HFFc6 (cell line): ENCODE results near the gene SENP5. TPM values are rescaled to one million over a fixed set of nuclear protein-coding genes. Genes with fewer than 3 reads are reported as not detected.
A peak's percentile ranks its signal among the peaks of the same experiment; 100 is the strongest.

Source experiments
- DNase-seq: peaks from one replicate; pipeline ENCODE4 v3.0.0-alpha.2; 2018
- H3K27ac Mint-ChIP-seq: 2 replicates; pipeline ENCODE4 v1.8.0; 2020; ENCODE audit warnings: mild to moderate bottlenecking, mixed read lengths
- H3K27me3 Mint-ChIP-seq: 2 replicates; pipeline ENCODE4 v1.8.0; 2021; ENCODE audit warnings: mild to moderate bottlenecking, moderate library complexity, mixed read lengths; ENCODE audit not compliant: insufficient read depth
- H3K36me3 Mint-ChIP-seq: 2 replicates; pipeline ENCODE4 v1.8.0; 2021; ENCODE audit warnings: low read depth, mixed read lengths
- H3K4me1 Mint-ChIP-seq: 2 replicates; pipeline ENCODE4 v1.8.0; 2020; ENCODE audit warnings: low read depth, mixed read lengths
- H3K4me3 Mint-ChIP-seq: 2 replicates; pipeline ENCODE4 v1.8.0; 2020; ENCODE audit warnings: mild to moderate bottlenecking, moderate library complexity, mixed read lengths
- H3K9me3 Mint-ChIP-seq: 2 replicates; pipeline ENCODE4 v1.8.0; 2020; ENCODE audit warnings: mild to moderate bottlenecking, mixed read lengths
- CTCF ChIP-seq: fragments of 200-600 bp; sonication (generic); IDR thresholded peaks from 2 replicates; pipeline ENCODE4 v1.5.0; 2021; ENCODE audit warnings: antibody characterized with exemption, mild to moderate bottlenecking
- total RNA-seq, 6 experiments: library from RNA; stranded (reverse); fragmentation: NEBNext Ultra II Directional; extraction: Animal tissue kit (Norgen Biotek cat#: 25700); gene quantifications; 2 replicates in 1 of 6; 3 replicates in 5 of 6; pipeline ENCODE4 v1.2.3, GENCODE V29; 2021

SENP5 gene
- total RNA-seq, 6 experiments from 2014 or later = 25.2 to 33.0 (median 29.1) TPM

DNA sequence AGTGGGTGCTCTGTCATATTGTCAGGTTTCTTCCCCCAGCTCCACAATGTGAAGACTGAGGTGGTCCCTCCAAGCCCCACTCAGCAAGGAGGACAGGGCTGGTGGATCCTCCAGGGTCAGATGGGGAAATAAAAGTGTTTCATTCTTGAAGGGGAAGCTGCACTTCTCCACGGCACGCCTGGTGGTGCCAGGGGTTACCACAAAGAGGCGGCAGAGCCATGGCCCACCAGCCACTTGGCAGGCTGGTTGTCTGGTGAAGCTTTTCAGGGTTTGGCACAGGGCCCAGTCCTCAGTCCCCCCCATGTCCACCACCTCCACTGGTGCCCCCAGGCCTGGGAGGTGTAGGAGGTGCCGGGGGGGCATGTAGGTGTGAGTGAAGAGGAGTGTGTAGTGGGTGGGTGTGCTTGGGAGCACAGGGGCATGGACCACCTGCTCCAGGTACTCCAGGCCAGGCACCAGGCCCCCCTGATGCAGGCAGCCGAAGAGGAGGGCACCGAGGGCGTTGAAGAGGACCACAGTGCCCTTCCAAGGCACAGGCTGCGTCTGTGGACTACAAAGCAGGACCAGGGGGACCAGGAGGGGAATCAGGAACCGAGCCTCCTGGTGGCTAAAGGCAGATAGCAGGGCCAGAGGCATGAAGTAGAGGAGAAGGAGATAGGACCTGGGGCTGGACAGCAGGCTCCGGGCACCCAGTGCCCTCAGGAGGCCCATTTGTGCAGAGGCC, 79.6 kb downstream of the SENP5 start:
- Mint-ChIP-seq H3K27me3 (peaks cover 9% of the 10 kb centered on the region), H3K9me3 (peaks cover 2% of the 10 kb centered on the region; the same call in 1 of the 2 replicates), H3K36me3 (peaks cover 5% of the 10 kb centered on the region; the same call in 1 of the 2 replicates), H3K27ac (no peak overlapping the region), H3K4me3 (no peak overlapping the region), H3K4me1 (peaks cover 20% of the 10 kb centered on the region)
- DNase-seq = no peak
- TF ChIP-seq CTCF = peak; percentile 49

DNA sequence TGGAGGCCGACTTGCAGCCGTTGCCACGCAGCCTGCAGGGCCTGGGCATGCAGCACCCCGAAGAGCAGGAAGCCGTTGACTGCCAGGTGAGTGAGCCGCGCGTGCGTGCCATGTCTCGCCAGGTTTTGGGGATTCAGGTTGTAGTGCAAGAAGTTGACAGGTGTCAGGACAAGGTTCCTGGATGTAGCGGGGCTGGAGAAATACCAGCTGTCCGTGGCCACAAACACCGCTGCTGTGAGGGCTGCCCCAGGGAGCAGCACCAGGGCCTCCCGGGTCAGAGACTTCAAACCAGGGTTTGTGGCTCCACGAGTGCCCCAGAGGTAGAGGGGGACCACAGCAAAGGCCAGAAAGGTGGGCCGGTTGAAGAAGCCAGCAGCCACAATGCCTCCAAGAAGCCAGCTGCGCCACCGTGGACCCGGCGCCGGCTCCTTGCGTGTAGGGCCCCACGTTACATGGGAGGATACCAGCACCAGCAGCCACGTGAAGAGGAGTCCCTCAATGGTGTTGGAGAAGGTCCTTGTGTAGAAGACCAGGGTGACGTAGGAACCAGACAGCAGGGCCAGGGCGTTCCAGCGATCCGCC, 80.2 kb downstream of the SENP5 start:
- Mint-ChIP-seq H3K36me3 (peaks cover 4% of the 10 kb centered on the region; the same call in 1 of the 2 replicates), H3K27ac (no peak overlapping the region), H3K9me3 (no peaks in the 10 kb centered on the region), H3K27me3 (peaks cover 7% of the 10 kb centered on the region), H3K4me1 (peaks cover 20% of the 10 kb centered on the region), H3K4me3 (no peak overlapping the region)
- no peak for DNase-seq
- no peak for TF ChIP-seq CTCF

GRCh38 chr3:196948442-196949284, 80.9 kb downstream of the SENP5 start:
- peaks cover 13% of the 10 kb centered on the region for H3K4me1 Mint-ChIP-seq
- H3K27me3 Mint-ChIP-seq = peaks cover 7% of the 10 kb centered on the region
- H3K9me3 Mint-ChIP-seq = no peaks in the 10 kb centered on the region
- no peak overlapping the region for H3K27ac Mint-ChIP-seq
- no peak for TF ChIP-seq CTCF
- no peak overlapping the region for H3K4me3 Mint-ChIP-seq
- no peaks in the 10 kb centered on the region for H3K36me3 Mint-ChIP-seq
- no peak for DNase-seq

- Mint-ChIP-seq H3K4me1 (peaks cover 7% of the 10 kb centered on the region), H3K27me3 (peaks cover 7% of the 10 kb centered on the region), H3K4me3 (no peak overlapping the region), H3K36me3 (no peaks in the 10 kb centered on the region), H3K9me3 (no peaks in the 10 kb centered on the region), H3K27ac (no peak overlapping the region)
- DNase-seq = no peak
- no peak for TF ChIP-seq CTCF
These were observed 81.5 kb downstream of the SENP5 start for GRCh38 chr3:196949285-196949619.

- DNase-seq = no peak
- TF ChIP-seq CTCF = no peak
- H3K36me3 Mint-ChIP-seq = no peaks in the 10 kb centered on the region
- no peaks in the 10 kb centered on the region for H3K9me3 Mint-ChIP-seq
- H3K4me1 Mint-ChIP-seq = peaks cover 2% of the 10 kb centered on the region
- no peak overlapping the region for H3K27ac Mint-ChIP-seq
- no peak overlapping the region for H3K4me3 Mint-ChIP-seq
- peaks cover 7% of the 10 kb centered on the region for H3K27me3 Mint-ChIP-seq
These were observed 82.0 kb downstream of the SENP5 start for GRCh38 chr3:196949750-196950149.
